ENCODE data around the gene CTXND1.

The CTXND1 gene

GRCh38 chr15:80155001-80155377, 97.0 kb downstream of the CTXND1 start:
- Histone ChIP-seq H3K9me3 (no peaks in the 10 kb centered on the region), H3K36me3 (no peaks in the 10 kb centered on the region), H3K4me1 (ENCODE audit: control insufficient read depth in 1 of 2, insufficient read depth in 1 of 2, low read depth in 1 of 2, low read length in 1 of 2) (peaks cover 26 to 34% of the 10 kb centered on the region in 2 experiments), H3K27me3 (no peaks in the 10 kb centered on the region), H3K27ac (no peak overlapping the region), H3K4me3 (ENCODE audit: low read depth in 1 of 2, low read length in 1 of 2) (no peak overlapping the region)
- TF ChIP-seq CTCF (IDR thresholded peaks at IDR 0.05) = no peak

- no peak for TF ChIP-seq CTCF (IDR thresholded peaks at IDR 0.05)
- Histone ChIP-seq H3K36me3 (no peaks in the 10 kb centered on the region), H3K27me3 (no peaks in the 10 kb centered on the region), H3K4me3 (ENCODE audit: low read depth in 1 of 2, low read length in 1 of 2) (no peak overlapping the region), H3K27ac (no peak overlapping the region), H3K4me1 (ENCODE audit: control insufficient read depth in 1 of 2, insufficient read depth in 1 of 2, low read depth in 1 of 2, low read length in 1 of 2) (peaks cover 20 to 27% of the 10 kb centered on the region in 2 experiments), H3K9me3 (no peaks in the 10 kb centered on the region)
Measured at GRCh38 chr15:80154336-80154735, 97.7 kb downstream of the CTXND1 start.

GRCh38 chr15:80153900-80154299, 98.1 kb downstream of the CTXND1 start:
- H3K4me1 ChIP-seq (ENCODE audit: control insufficient read depth in 1 of 2, insufficient read depth in 1 of 2, low read depth in 1 of 2, low read length in 1 of 2) = peaks cover 20 to 24% of the 10 kb centered on the region in 2 experiments
- peak overlapping the region; percentile 77 for H3K27ac ChIP-seq
- H3K27me3 ChIP-seq = no peaks in the 10 kb centered on the region
- no peak overlapping the region for H3K4me3 ChIP-seq (ENCODE audit: low read depth in 1 of 2, low read length in 1 of 2)
- no peaks in the 10 kb centered on the region for H3K36me3 ChIP-seq
- no peaks in the 10 kb centered on the region for H3K9me3 ChIP-seq
- no peak for TF ChIP-seq CTCF (IDR thresholded peaks at IDR 0.05)

DNA sequence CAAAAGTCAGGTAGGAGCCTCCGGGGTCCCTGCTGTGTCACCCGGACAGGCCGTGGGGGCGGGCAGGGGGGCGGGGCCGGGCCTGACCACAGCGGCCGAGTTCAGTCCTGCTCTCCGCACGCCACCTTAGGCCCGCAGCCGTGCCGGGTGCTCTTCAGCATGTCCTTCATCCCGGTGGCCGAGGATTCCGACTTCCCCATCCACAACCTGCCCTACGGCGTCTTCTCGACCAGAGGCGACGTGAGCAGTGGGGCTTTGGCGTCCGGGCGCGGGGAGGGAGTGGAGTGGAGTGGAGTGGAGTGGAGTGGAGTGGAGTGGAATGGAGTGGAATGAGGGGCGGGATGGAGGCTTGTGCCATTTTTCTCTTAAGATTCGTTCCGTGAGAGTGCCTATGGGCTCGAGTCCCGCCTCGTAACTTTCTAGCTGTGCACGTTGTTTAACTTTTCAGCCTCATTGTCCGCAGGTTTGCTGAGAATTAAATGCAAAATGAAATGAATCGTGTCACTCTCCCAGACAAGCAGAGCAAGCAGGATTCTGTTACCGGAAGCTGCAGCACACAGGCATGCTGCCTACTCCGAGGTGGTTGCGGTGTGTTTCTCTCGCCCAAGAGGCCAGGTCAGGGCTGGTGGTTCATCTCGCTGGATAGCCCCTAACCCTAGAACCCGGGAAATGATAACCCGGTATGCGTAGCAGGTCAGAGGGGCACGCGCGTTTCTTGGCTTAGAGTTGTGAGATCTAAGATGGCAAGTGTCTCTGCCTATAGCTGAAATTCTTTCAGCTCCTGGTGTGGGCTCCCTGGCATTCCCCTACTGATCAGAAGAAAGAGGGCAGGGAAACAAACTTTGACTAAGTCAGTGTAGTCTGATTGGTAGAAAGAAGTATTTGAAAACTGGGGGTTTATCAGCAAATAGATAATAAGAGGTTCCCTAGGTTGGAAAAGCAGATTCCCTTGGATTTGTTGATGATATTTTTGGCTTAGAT, 98.8 kb downstream of the CTXND1 start, which contains the start of gene FAH:
Gene FAH, plus strand, starts transcription at position 104 of the 981 bp plus-strand sequence. Its CDS starts 56 bp downstream, at position 160.
- Histone ChIP-seq H3K27ac (peak within 1 kb of the TSS; percentile 77), H3K27me3 (no peaks in the 10 kb centered on the region), H3K4me1 (ENCODE audit: control insufficient read depth in 1 of 2, insufficient read depth in 1 of 2, low read depth in 1 of 2, low read length in 1 of 2) (peaks cover 20 to 24% of the 10 kb centered on the region in 2 experiments), H3K9me3 (no peaks in the 10 kb centered on the region), H3K36me3 (no peaks in the 10 kb centered on the region), H3K4me3 (ENCODE audit: low read depth in 1 of 2, low read length in 1 of 2) (peak within 1 kb of the TSS; percentile 78 to 81)
- TF ChIP-seq CTCF (IDR thresholded peaks at IDR 0.05) = no peak

DNA sequence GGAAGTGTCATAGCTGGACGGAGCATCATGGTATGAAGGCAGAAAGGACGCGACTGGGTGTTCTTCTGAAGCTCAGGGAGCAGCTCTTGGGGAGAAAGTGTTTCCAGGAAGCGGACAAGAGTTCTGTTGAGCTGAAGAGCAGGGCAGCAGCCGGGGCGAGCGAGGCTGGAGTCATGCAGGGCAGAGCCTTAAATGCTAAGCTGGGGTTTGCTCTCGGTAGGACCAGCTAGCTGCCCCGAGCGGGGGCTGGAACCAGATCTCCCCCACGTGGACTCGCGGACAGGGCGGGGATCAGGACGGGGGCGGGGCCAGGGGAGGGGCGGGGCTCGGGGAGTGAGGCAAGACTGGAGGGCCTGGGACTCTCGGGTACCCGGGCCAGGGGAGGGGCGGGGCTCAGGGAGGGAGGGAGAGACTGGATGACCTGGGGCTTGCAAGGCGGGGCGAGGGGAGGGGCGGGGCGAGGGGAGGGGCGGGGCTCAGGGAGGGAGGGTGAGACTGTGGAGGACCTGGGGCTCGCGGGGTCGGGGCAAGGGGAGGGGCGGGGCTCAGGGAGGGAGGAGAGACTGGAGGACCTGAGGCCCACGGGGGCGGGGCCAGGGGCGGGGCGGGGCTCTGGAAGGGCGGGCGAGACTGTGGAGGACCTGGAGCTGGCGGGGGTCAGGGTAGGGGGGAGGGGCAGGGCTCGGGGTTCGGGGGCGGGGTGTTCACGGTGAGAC, 99.7 kb downstream of the CTXND1 start:
- H3K27me3 ChIP-seq = no peaks in the 10 kb centered on the region
- H3K4me3 ChIP-seq (ENCODE audit: low read depth in 1 of 2, low read length in 1 of 2) = peak overlapping the region; percentile 78 to 81
- H3K4me1 ChIP-seq (ENCODE audit: control insufficient read depth in 1 of 2, insufficient read depth in 1 of 2, low read depth in 1 of 2, low read length in 1 of 2) = peaks cover 20 to 24% of the 10 kb centered on the region in 2 experiments
- H3K27ac ChIP-seq = peak overlapping the region; percentile 77
- no peak for TF ChIP-seq CTCF (IDR thresholded peaks at IDR 0.05)
- no peaks in the 10 kb centered on the region for H3K9me3 ChIP-seq
- no peaks in the 10 kb centered on the region for H3K36me3 ChIP-seq
